Activated CD8-positive, alpha-beta memory T cell treated with anti-CD3 and anti-CD28 coated beads, Interleukin-2, amount 50 U/mL, for 48 hours (primary cell): ENCODE data around the gene SPTSSB.

Source experiments
- DNase-seq: peaks from one replicate; pipeline ENCODE4 v3.0.0-alpha.2; 2020

SPTSSB gene

GRCh38 chr3:161336661-161337060 is 34.7 kb downstream of the SPTSSB start:
- no peak for DNase-seq

GRCh38 chr3:161333696-161334095 is 37.6 kb downstream of the SPTSSB start:
- DNase-seq: no peak

- DNase-seq: no peak
Measured at GRCh38 chr3:161332792-161333191, 38.5 kb downstream of the SPTSSB start.

- DNase-seq: no peak
Measured at GRCh38 chr3:161325059-161325458, 46.3 kb downstream of the SPTSSB start.

- DNase-seq: no peak
Measured at GRCh38 chr3:161323926-161324621, 47.2 kb downstream of the SPTSSB start.

GRCh38 chr3:161322781-161323568 is 48.3 kb downstream of the SPTSSB start:
- no peak for DNase-seq

- no peak for DNase-seq
Measured at GRCh38 chr3:161320837-161321236, 50.5 kb downstream of the SPTSSB start.

- no peak for DNase-seq
Measured at GRCh38 chr3:161319867-161320266, 51.5 kb downstream of the SPTSSB start.

GRCh38 chr3:161317077-161317476 is 54.2 kb downstream of the SPTSSB start:
- DNase-seq: no peak

GRCh38 chr3:161316006-161316689 is 55.2 kb downstream of the SPTSSB start:
- DNase-seq: no peak

- DNase-seq: no peak
Measured at GRCh38 chr3:161314836-161315395, 56.4 kb downstream of the SPTSSB start.

- DNase-seq: peak; percentile 70
Measured at GRCh38 chr3:161310649-161311423, 60.5 kb downstream of the SPTSSB start.

- no peak for DNase-seq
Measured at GRCh38 chr3:161305095-161305991, 66.0 kb downstream of the SPTSSB start.

GRCh38 chr3:161296814-161297213 is 74.5 kb downstream of the SPTSSB start:
- no peak for DNase-seq

GRCh38 chr3:161295325-161295724 is 76.0 kb downstream of the SPTSSB start:
- no peak for DNase-seq
